ENCODE results near the gene SPRED1.

DNA sequence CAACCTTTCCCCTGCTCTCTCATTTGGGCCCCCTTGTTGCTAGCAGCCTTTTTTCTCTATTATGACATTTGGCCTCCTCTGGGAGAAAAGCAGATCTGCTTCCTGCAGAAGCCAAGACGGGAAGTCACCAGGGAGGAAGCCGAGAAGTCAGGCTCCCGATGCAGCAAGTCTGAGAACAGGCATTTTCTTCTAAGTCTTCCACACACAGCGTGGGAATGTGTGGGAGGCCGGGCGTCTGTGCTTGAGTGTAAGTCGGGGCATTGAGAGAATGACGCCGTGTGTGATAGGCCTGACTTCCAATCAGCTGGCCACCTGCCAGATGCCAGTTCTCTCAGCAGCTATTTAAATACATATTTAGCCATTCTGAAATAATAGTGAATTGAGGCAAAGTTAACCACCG, 125.5 kb downstream of the SPRED1 start:
- TF ChIP-seq GATA2 (IDR thresholded peaks at IDR 0.05; ENCODE audit: low read depth, low read length) (no peak), GATA3 (IDR thresholded peaks at IDR 0.05; ENCODE audit: low read depth, low read length) (no peak)
